ENCODE measurements around the gene LIG4.

The LIG4 gene

GRCh38 chr13:108193806-108194205 lies 21.5 kb downstream of the LIG4 start:
- no peak for DNase-seq

- no peak for DNase-seq
Measured at GRCh38 chr13:108190897-108191296, 24.4 kb downstream of the LIG4 start.

- DNase-seq, result no peak
Measured at GRCh38 chr13:108188260-108188659, 27.1 kb downstream of the LIG4 start.

GRCh38 chr13:108185223-108185622 lies 30.1 kb downstream of the LIG4 start:
- DNase-seq, result no peak

- no peak for DNase-seq
Measured at GRCh38 chr13:108182652-108183051, 32.7 kb downstream of the LIG4 start.

GRCh38 chr13:108178078-108178477 lies 37.3 kb downstream of the LIG4 start:
- DNase-seq, result no peak

GRCh38 chr13:108176685-108177274 lies 38.6 kb downstream of the LIG4 start:
- DNase-seq, result peak; percentile 37

GRCh38 chr13:108168929-108169328 lies 46.4 kb downstream of the LIG4 start:
- DNase-seq, result no peak

GRCh38 chr13:108166078-108166477 lies 49.3 kb downstream of the LIG4 start:
- DNase-seq, result no peak

GRCh38 chr13:108158746-108159145 lies 56.6 kb downstream of the LIG4 start:
- DNase-seq, result no peak
